ENCODE measurements around the gene NHSL2. TPM values are rescaled to one million over a fixed set of nuclear protein-coding genes. Genes with fewer than 3 reads are reported as not detected.

Gene NHSL2
- polyA plus RNA-seq, 4 donors: under 0.01 to 2.9 (median 1.5) TPM; not detected in 1

GRCh38 chrX:71930298-71930697, 19.7 kb downstream of the NHSL2 start:
- H3K4me1 ChIP-seq (ENCODE audit: control insufficient read depth in 3 of 3, insufficient read depth in 2 of 3, low read depth in 1 of 3, low read length in 2 of 3): no peaks in the 10 kb centered on the region
- FAIRE-seq: no peak
- 71 to 90% (median 89%) methylated on average over 1 of the region's 1 CpG for WGBS, 3 donors

GRCh38 chrX:71935476-71935875, 24.8 kb downstream of the NHSL2 start:
- no peak overlapping the region for H3K4me3 ChIP-seq (ENCODE audit: low read depth in 1 of 3, low read length in 3 of 3)
- H3K9me3 ChIP-seq (ENCODE audit: control insufficient read depth in 2 of 2, insufficient read depth in 1 of 2, low read depth in 1 of 2, low read length in 1 of 2): no peaks in the 10 kb centered on the region
- FAIRE-seq: no peak
- no peak overlapping the region for H3K27ac ChIP-seq (ENCODE audit: low read depth in 1 of 3, low read length in 2 of 3)
- H3K27me3 ChIP-seq (ENCODE audit: control insufficient read depth in 3 of 3, insufficient read depth in 3 of 3, low read length in 3 of 3): no peaks in the 10 kb centered on the region
- H3K36me3 ChIP-seq (ENCODE audit: control insufficient read depth in 3 of 3, insufficient read depth in 2 of 3, low read depth in 1 of 3, low read length in 3 of 3): no peaks in the 10 kb centered on the region
- 59 to 65% (median 59%) methylated on average over 3 of the region's 3 CpGs for WGBS, 3 donors
- no peaks in the 10 kb centered on the region for H3K4me1 ChIP-seq (ENCODE audit: control insufficient read depth in 3 of 3, insufficient read depth in 2 of 3, low read depth in 1 of 3, low read length in 2 of 3)
- DNase-seq: no peak

More at GRCh38 chrX:71930298-71930697, 19.7 kb downstream of the NHSL2 start:
- Histone ChIP-seq H3K4me3 (ENCODE audit: low read depth in 1 of 3, low read length in 3 of 3) (no peak overlapping the region), H3K9me3 (ENCODE audit: control insufficient read depth in 2 of 2, insufficient read depth in 1 of 2, low read depth in 1 of 2, low read length in 1 of 2) (no peaks in the 10 kb centered on the region), H3K36me3 (ENCODE audit: control insufficient read depth in 3 of 3, insufficient read depth in 2 of 3, low read depth in 1 of 3, low read length in 3 of 3) (no peaks in the 10 kb centered on the region), H3K27me3 (ENCODE audit: control insufficient read depth in 3 of 3, insufficient read depth in 3 of 3, low read length in 3 of 3) (no peaks in the 10 kb centered on the region), H3K27ac (ENCODE audit: low read depth in 1 of 3, low read length in 2 of 3) (no peak overlapping the region)
- DNase-seq: no peak

- DNase-seq (no peak), FAIRE-seq (no peak)
- Histone ChIP-seq H3K9me3 (ENCODE audit: control insufficient read depth in 2 of 2, insufficient read depth in 1 of 2, low read depth in 1 of 2, low read length in 1 of 2) (no peaks in the 10 kb centered on the region), H3K4me3 (ENCODE audit: low read depth in 1 of 3, low read length in 3 of 3) (no peak overlapping the region), H3K27me3 (ENCODE audit: control insufficient read depth in 3 of 3, insufficient read depth in 3 of 3, low read length in 3 of 3) (no peaks in the 10 kb centered on the region), H3K4me1 (ENCODE audit: control insufficient read depth in 3 of 3, insufficient read depth in 2 of 3, low read depth in 1 of 3, low read length in 2 of 3) (no peaks in the 10 kb centered on the region), H3K36me3 (ENCODE audit: control insufficient read depth in 3 of 3, insufficient read depth in 2 of 3, low read depth in 1 of 3, low read length in 3 of 3) (no peaks in the 10 kb centered on the region), H3K27ac (ENCODE audit: low read depth in 1 of 3, low read length in 2 of 3) (no peak overlapping the region)
- 29 to 58% (median 39%) methylated on average over 1 of the region's 1 CpG for WGBS, 3 donors
Measured at GRCh38 chrX:71936632-71937031, 26.0 kb downstream of the NHSL2 start.

GRCh38 chrX:71938371-71938770, 27.7 kb downstream of the NHSL2 start:
- FAIRE-seq (no peak), DNase-seq (no peak)
- H3K4me1 ChIP-seq (ENCODE audit: control insufficient read depth in 3 of 3, insufficient read depth in 2 of 3, low read depth in 1 of 3, low read length in 2 of 3): no peaks in the 10 kb centered on the region
- H3K27me3 ChIP-seq (ENCODE audit: control insufficient read depth in 3 of 3, insufficient read depth in 3 of 3, low read length in 3 of 3): no peaks in the 10 kb centered on the region
- no peaks in the 10 kb centered on the region for H3K9me3 ChIP-seq (ENCODE audit: control insufficient read depth in 2 of 2, insufficient read depth in 1 of 2, low read depth in 1 of 2, low read length in 1 of 2)
- 71 to 79% (median 76%) methylated on average over 5 of the region's 5 CpGs for WGBS, 3 donors
- no peaks in the 10 kb centered on the region for H3K36me3 ChIP-seq (ENCODE audit: control insufficient read depth in 3 of 3, insufficient read depth in 2 of 3, low read depth in 1 of 3, low read length in 3 of 3)
- no peak overlapping the region for H3K4me3 ChIP-seq (ENCODE audit: low read depth in 1 of 3, low read length in 3 of 3)
- H3K27ac ChIP-seq (ENCODE audit: low read depth in 1 of 3, low read length in 2 of 3): no peak overlapping the region

GRCh38 chrX:71941145-71941544, 30.5 kb downstream of the NHSL2 start:
- Histone ChIP-seq H3K27ac (ENCODE audit: low read depth in 1 of 3, low read length in 2 of 3) (no peak overlapping the region), H3K9me3 (ENCODE audit: control insufficient read depth in 2 of 2, insufficient read depth in 1 of 2, low read depth in 1 of 2, low read length in 1 of 2) (no peaks in the 10 kb centered on the region), H3K4me1 (ENCODE audit: control insufficient read depth in 3 of 3, insufficient read depth in 2 of 3, low read depth in 1 of 3, low read length in 2 of 3) (no peaks in the 10 kb centered on the region), H3K36me3 (ENCODE audit: control insufficient read depth in 3 of 3, insufficient read depth in 2 of 3, low read depth in 1 of 3, low read length in 3 of 3) (no peaks in the 10 kb centered on the region), H3K27me3 (ENCODE audit: control insufficient read depth in 3 of 3, insufficient read depth in 3 of 3, low read length in 3 of 3) (no peaks in the 10 kb centered on the region), H3K4me3 (ENCODE audit: low read depth in 1 of 3, low read length in 3 of 3) (no peak overlapping the region)
- WGBS, 3 donors: 88 to 100% (median 89%) methylated on average over 1 of the region's 1 CpG
- no peak for FAIRE-seq
- DNase-seq: no peak

- DNase-seq (no peak), FAIRE-seq (no peak)
- Histone ChIP-seq H3K4me1 (ENCODE audit: control insufficient read depth in 3 of 3, insufficient read depth in 2 of 3, low read depth in 1 of 3, low read length in 2 of 3) (no peaks in the 10 kb centered on the region), H3K27ac (ENCODE audit: low read depth in 1 of 3, low read length in 2 of 3) (no peak overlapping the region), H3K9me3 (ENCODE audit: control insufficient read depth in 2 of 2, insufficient read depth in 1 of 2, low read depth in 1 of 2, low read length in 1 of 2) (no peaks in the 10 kb centered on the region), H3K27me3 (ENCODE audit: control insufficient read depth in 3 of 3, insufficient read depth in 3 of 3, low read length in 3 of 3) (no peaks in the 10 kb centered on the region), H3K36me3 (ENCODE audit: control insufficient read depth in 3 of 3, insufficient read depth in 2 of 3, low read depth in 1 of 3, low read length in 3 of 3) (no peaks in the 10 kb centered on the region), H3K4me3 (ENCODE audit: low read depth in 1 of 3, low read length in 3 of 3) (no peak overlapping the region)
- WGBS, 3 donors: 28 to 49% (median 41%) methylated on average over 3 of the region's 3 CpGs
Measured at GRCh38 chrX:71941776-71942175, 31.1 kb downstream of the NHSL2 start.

GRCh38 chrX:71944369-71944768, 33.7 kb downstream of the NHSL2 start:
- WGBS, 3 donors: 80 to 95% (median 94%) methylated on average over 2 of the region's 2 CpGs
- H3K27me3 ChIP-seq (ENCODE audit: control insufficient read depth in 3 of 3, insufficient read depth in 3 of 3, low read length in 3 of 3): no peaks in the 10 kb centered on the region
- no peak overlapping the region for H3K27ac ChIP-seq (ENCODE audit: low read depth in 1 of 3, low read length in 2 of 3)
- no peak for DNase-seq
- no peaks in the 10 kb centered on the region for H3K9me3 ChIP-seq (ENCODE audit: control insufficient read depth in 2 of 2, insufficient read depth in 1 of 2, low read depth in 1 of 2, low read length in 1 of 2)
- no peak for FAIRE-seq
- H3K4me3 ChIP-seq (ENCODE audit: low read depth in 1 of 3, low read length in 3 of 3): no peak overlapping the region
- no peaks in the 10 kb centered on the region for H3K4me1 ChIP-seq (ENCODE audit: control insufficient read depth in 3 of 3, insufficient read depth in 2 of 3, low read depth in 1 of 3, low read length in 2 of 3)
- no peaks in the 10 kb centered on the region for H3K36me3 ChIP-seq (ENCODE audit: control insufficient read depth in 3 of 3, insufficient read depth in 2 of 3, low read depth in 1 of 3, low read length in 3 of 3)

- Histone ChIP-seq H3K4me1 (ENCODE audit: control insufficient read depth in 3 of 3, insufficient read depth in 2 of 3, low read depth in 1 of 3, low read length in 2 of 3) (no peaks in the 10 kb centered on the region), H3K9me3 (ENCODE audit: control insufficient read depth in 2 of 2, insufficient read depth in 1 of 2, low read depth in 1 of 2, low read length in 1 of 2) (no peaks in the 10 kb centered on the region), H3K27me3 (ENCODE audit: control insufficient read depth in 3 of 3, insufficient read depth in 3 of 3, low read length in 3 of 3) (no peaks in the 10 kb centered on the region), H3K27ac (ENCODE audit: low read depth in 1 of 3, low read length in 2 of 3) (no peak overlapping the region), H3K36me3 (ENCODE audit: control insufficient read depth in 3 of 3, insufficient read depth in 2 of 3, low read depth in 1 of 3, low read length in 3 of 3) (no peaks in the 10 kb centered on the region), H3K4me3 (ENCODE audit: low read depth in 1 of 3, low read length in 3 of 3) (no peak overlapping the region)
- FAIRE-seq (no peak), DNase-seq (no peak)
- WGBS, 3 donors: 41 to 62% (median 42%) methylated on average over 8 of the region's 8 CpGs
Measured at GRCh38 chrX:71945237-71945805, 34.7 kb downstream of the NHSL2 start.

GRCh38 chrX:71949363-71949762, 38.7 kb downstream of the NHSL2 start:
- FAIRE-seq (no peak), DNase-seq (no peak)
- Histone ChIP-seq H3K9me3 (ENCODE audit: control insufficient read depth in 2 of 2, insufficient read depth in 1 of 2, low read depth in 1 of 2, low read length in 1 of 2) (no peaks in the 10 kb centered on the region), H3K27me3 (ENCODE audit: control insufficient read depth in 3 of 3, insufficient read depth in 3 of 3, low read length in 3 of 3) (no peaks in the 10 kb centered on the region), H3K4me1 (ENCODE audit: control insufficient read depth in 3 of 3, insufficient read depth in 2 of 3, low read depth in 1 of 3, low read length in 2 of 3) (no peaks in the 10 kb centered on the region), H3K36me3 (ENCODE audit: control insufficient read depth in 3 of 3, insufficient read depth in 2 of 3, low read depth in 1 of 3, low read length in 3 of 3) (no peaks in the 10 kb centered on the region), H3K27ac (ENCODE audit: low read depth in 1 of 3, low read length in 2 of 3) (no peak overlapping the region), H3K4me3 (ENCODE audit: low read depth in 1 of 3, low read length in 3 of 3) (no peak overlapping the region)
- 60 to 77% (median 68%) methylated on average over 8 of the region's 8 CpGs for WGBS, 3 donors

Data from small intestine (tissue), 7 donors.